Measurements from ENCODE around the gene FBXW12.
A peak's percentile ranks its signal among the peaks of the same experiment; 100 is the strongest.

DNA sequence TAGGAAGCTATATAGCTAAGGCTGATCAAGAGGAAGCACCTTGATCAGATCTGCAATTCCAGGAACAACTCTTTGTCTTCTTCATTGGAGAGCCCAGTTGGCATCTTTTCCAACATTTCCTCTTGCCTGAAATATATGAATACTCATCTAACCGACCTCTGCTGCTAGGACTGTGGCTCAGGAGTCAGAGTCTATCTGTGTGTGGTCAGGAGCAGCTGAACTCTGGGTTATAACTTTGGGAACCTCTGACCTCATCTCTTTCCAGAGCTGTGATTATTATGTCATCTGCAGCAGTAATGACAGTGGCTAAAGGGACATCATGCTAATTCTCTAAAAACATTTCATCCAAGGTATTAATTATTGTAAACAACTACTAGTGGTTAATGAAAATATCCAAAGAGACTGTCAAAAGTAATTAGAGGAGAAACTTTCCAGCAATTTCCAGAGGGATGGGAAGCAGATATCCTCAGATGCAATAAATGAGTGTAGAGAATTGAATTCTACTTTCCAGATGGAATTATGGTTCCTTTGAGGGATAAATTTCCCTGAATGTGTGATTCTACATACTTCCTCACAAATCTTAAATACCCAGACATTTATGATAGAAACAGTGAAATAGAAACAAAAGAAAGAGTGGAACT is 27.0 kb upstream of the FBXW12 start:
- TF ChIP-seq, protein P1, sequence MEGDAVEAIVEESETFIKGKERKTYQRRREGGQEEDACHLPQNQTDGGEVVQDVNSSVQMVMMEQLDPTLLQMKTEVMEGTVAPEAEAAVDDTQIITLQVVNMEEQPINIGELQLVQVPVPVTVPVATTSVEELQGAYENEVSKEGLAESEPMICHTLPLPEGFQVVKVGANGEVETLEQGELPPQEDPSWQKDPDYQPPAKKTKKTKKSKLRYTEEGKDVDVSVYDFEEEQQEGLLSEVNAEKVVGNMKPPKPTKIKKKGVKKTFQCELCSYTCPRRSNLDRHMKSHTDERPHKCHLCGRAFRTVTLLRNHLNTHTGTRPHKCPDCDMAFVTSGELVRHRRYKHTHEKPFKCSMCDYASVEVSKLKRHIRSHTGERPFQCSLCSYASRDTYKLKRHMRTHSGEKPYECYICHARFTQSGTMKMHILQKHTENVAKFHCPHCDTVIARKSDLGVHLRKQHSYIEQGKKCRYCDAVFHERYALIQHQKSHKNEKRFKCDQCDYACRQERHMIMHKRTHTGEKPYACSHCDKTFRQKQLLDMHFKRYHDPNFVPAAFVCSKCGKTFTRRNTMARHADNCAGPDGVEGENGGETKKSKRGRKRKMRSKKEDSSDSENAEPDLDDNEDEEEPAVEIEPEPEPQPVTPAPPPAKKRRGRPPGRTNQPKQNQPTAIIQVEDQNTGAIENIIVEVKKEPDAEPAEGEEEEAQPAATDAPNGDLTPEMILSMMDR (IDR thresholded peaks at IDR 0.05): no peak
- TF ChIP-seq TAF1 (IDR thresholded peaks at IDR 0.05; ENCODE audit: borderline replicate concordance, low read depth, low read length): no peak
- TF ChIP-seq EZH2phosphoT487 (IDR thresholded peaks at IDR 0.05; ENCODE audit: borderline replicate concordance, low read depth): no peak
- TF ChIP-seq FOXM1 (IDR thresholded peaks at IDR 0.05; ENCODE audit: low read depth): no peak
- no peak; the same call in 1 of the 2 replicates for TF ChIP-seq RAD21 (IDR thresholded peaks at IDR 0.05; ENCODE audit: low read length)
- TF ChIP-seq YY1 (IDR thresholded peaks at IDR 0.05; ENCODE audit: low read depth): no peak
- peak in 1 of 2 experiments; percentile 87; a peak in 2 of 4 replicates for TF ChIP-seq EP300 (IDR thresholded peaks at IDR 0.05; ENCODE audit: borderline replicate concordance in 1 of 2, low read depth in 1 of 2, low read length in 1 of 2)
- TF ChIP-seq FOXJ3 (CRISPR knock-in tag; IDR thresholded peaks at IDR 0.05): no peak
- no peak for TF ChIP-seq MXI1 (IDR thresholded peaks at IDR 0.05; ENCODE audit: low read depth, low read length)

Data from SK-N-SH (cell line).